ENCODE results near the gene HMGB4.

HMGB4 gene

GRCh38 chr1:33823401-33823800 is 40.5 kb upstream of the HMGB4 start:
- no peak overlapping the region for H3K4me3 ChIP-seq (replicated peaks; ENCODE audit: insufficient read depth, low read length)
- H3K27ac ChIP-seq (replicated peaks): no peak overlapping the region
- TF ChIP-seq CTCF (IDR thresholded peaks at IDR 0.05; ENCODE audit: insufficient read depth, low read length): no peak
- H3K27me3 ChIP-seq (ENCODE audit: insufficient read depth, poor library complexity, severe bottlenecking): no peaks in the 10 kb centered on the region
- no peak for DNase-seq (ENCODE audit: low read depth in 1 of 2, low spot score in 1 of 2)

- DNase-seq (ENCODE audit: low read depth in 1 of 2, low spot score in 1 of 2): no peak
- Histone ChIP-seq H3K4me3 (replicated peaks; ENCODE audit: insufficient read depth, low read length) (no peak overlapping the region), H3K27ac (replicated peaks) (no peak overlapping the region), H3K27me3 (ENCODE audit: insufficient read depth, poor library complexity, severe bottlenecking) (no peaks in the 10 kb centered on the region)
- TF ChIP-seq POLR2AphosphoS5 (IDR thresholded peaks at IDR 0.05; ENCODE audit: low read depth) (no peak), CTCF (IDR thresholded peaks at IDR 0.05; ENCODE audit: insufficient read depth, low read length) (no peak), SPI1 (IDR thresholded peaks at IDR 0.05; ENCODE audit: borderline replicate concordance, low read depth) (no peak), GABPA (IDR thresholded peaks at IDR 0.05; ENCODE audit: low read depth) (no peak), REST (IDR thresholded peaks at IDR 0.05; ENCODE audit: insufficient replicate concordance, low read depth) (no peak)
Measured at GRCh38 chr1:33823830-33824229, 40.0 kb upstream of the HMGB4 start.

- Histone ChIP-seq H3K27me3 (ENCODE audit: insufficient read depth, poor library complexity, severe bottlenecking) (no peaks in the 10 kb centered on the region), H3K4me3 (replicated peaks; ENCODE audit: insufficient read depth, low read length) (no peak overlapping the region), H3K27ac (replicated peaks) (no peak overlapping the region)
- TF ChIP-seq POLR2AphosphoS5 (IDR thresholded peaks at IDR 0.05; ENCODE audit: low read depth): no peak
- no peak for TF ChIP-seq REST (IDR thresholded peaks at IDR 0.05; ENCODE audit: insufficient replicate concordance, low read depth)
- no peak for TF ChIP-seq SPI1 (IDR thresholded peaks at IDR 0.05; ENCODE audit: borderline replicate concordance, low read depth)
- no peak for TF ChIP-seq GABPA (IDR thresholded peaks at IDR 0.05; ENCODE audit: low read depth)
- no peak for TF ChIP-seq CTCF (IDR thresholded peaks at IDR 0.05; ENCODE audit: insufficient read depth, low read length)
- DNase-seq (ENCODE audit: low read depth in 1 of 2, low spot score in 1 of 2): no peak
Measured at GRCh38 chr1:33824321-33824720, 39.6 kb upstream of the HMGB4 start.

- Histone ChIP-seq H3K27ac (replicated peaks) (no peak overlapping the region), H3K27me3 (ENCODE audit: insufficient read depth, poor library complexity, severe bottlenecking) (no peaks in the 10 kb centered on the region), H3K4me3 (replicated peaks; ENCODE audit: insufficient read depth, low read length) (no peak overlapping the region)
- no peak for DNase-seq (ENCODE audit: low read depth in 1 of 2, low spot score in 1 of 2)
- no peak for TF ChIP-seq POLR2AphosphoS5 (IDR thresholded peaks at IDR 0.05; ENCODE audit: low read depth)
- no peak for TF ChIP-seq CTCF (IDR thresholded peaks at IDR 0.05; ENCODE audit: insufficient read depth, low read length)
- TF ChIP-seq REST (IDR thresholded peaks at IDR 0.05; ENCODE audit: insufficient replicate concordance, low read depth): no peak
- TF ChIP-seq SPI1 (IDR thresholded peaks at IDR 0.05; ENCODE audit: borderline replicate concordance, low read depth): no peak
- no peak for TF ChIP-seq GABPA (IDR thresholded peaks at IDR 0.05; ENCODE audit: low read depth)
Measured at GRCh38 chr1:33824971-33825370, 38.9 kb upstream of the HMGB4 start.
